ENCODE data around the gene CD84.

GRCh38 chr1:160553778-160554177 is 25.5 kb downstream of the CD84 start:
- no peak for TF ChIP-seq POLR2A (IDR thresholded peaks at IDR 0.05)
- TF ChIP-seq, protein P1, sequence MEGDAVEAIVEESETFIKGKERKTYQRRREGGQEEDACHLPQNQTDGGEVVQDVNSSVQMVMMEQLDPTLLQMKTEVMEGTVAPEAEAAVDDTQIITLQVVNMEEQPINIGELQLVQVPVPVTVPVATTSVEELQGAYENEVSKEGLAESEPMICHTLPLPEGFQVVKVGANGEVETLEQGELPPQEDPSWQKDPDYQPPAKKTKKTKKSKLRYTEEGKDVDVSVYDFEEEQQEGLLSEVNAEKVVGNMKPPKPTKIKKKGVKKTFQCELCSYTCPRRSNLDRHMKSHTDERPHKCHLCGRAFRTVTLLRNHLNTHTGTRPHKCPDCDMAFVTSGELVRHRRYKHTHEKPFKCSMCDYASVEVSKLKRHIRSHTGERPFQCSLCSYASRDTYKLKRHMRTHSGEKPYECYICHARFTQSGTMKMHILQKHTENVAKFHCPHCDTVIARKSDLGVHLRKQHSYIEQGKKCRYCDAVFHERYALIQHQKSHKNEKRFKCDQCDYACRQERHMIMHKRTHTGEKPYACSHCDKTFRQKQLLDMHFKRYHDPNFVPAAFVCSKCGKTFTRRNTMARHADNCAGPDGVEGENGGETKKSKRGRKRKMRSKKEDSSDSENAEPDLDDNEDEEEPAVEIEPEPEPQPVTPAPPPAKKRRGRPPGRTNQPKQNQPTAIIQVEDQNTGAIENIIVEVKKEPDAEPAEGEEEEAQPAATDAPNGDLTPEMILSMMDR (IDR thresholded peaks at IDR 0.05): no peak
